Upper lobe of left lung (tissue), 4 donors: Measurements from ENCODE around the gene ARL4D.

Source experiments
- CTCF ChIP-seq, 6 experiments: fragments of 450-650 bp in 4 of 6; fragments of 200-600 bp in 2 of 6; sonication (generic) in 2 of 6; IDR thresholded peaks; one replicate each; pipeline ENCODE4 v1.5.1; 2016 to 2019; ENCODE audit warnings: antibody characterized with exemption in 6 of 6
- POLR2AphosphoS5 ChIP-seq, 2 donors: sonication (generic); formaldehyde crosslinking; IDR thresholded peaks; one replicate each; pipeline ENCODE4 v1.5.1; 2017; ENCODE audit warnings: antibody characterized with exemption in 2 of 2

- TF ChIP-seq CTCF (IDR thresholded peaks at IDR 0.05) (no peak), POLR2AphosphoS5 (IDR thresholded peaks at IDR 0.05) (no peak)
Observed at GRCh38 chr17:43377056-43377810, 21.6 kb upstream of the ARL4D start.
